Activated naive CD8-positive, alpha-beta T cell treated with anti-CD3 and anti-CD28 coated beads for 36 hours (primary cell): Measurements from ENCODE around the gene TRIM25. TPM values are rescaled to one million over a fixed set of nuclear protein-coding genes. Genes with fewer than 3 reads are reported as not detected.

Experiments
- DNase-seq: peaks from one replicate; pipeline ENCODE4 v3.0.0; 2021
- H3K27ac Mint-ChIP-seq: one replicate; pipeline ENCODE4 v1.8.0; 2022; ENCODE audit warnings: mild to moderate bottlenecking, moderate library complexity, mixed read lengths
- H3K27me3 Mint-ChIP-seq: one replicate; pipeline ENCODE4 v1.8.0; 2022; ENCODE audit warnings: mild to moderate bottlenecking, mixed read lengths
- H3K36me3 Mint-ChIP-seq: one replicate; pipeline ENCODE4 v1.8.0; 2021; ENCODE audit warnings: mild to moderate bottlenecking, mixed read lengths
- H3K4me1 Mint-ChIP-seq: one replicate; pipeline ENCODE4 v1.8.0; 2021; ENCODE audit warnings: mixed read lengths
- H3K4me3 Mint-ChIP-seq: one replicate; pipeline ENCODE4 v1.8.0; 2022; ENCODE audit warnings: mild to moderate bottlenecking, moderate library complexity, mixed read lengths
- H3K9me3 Mint-ChIP-seq: one replicate; pipeline ENCODE4 v1.8.0; 2022; ENCODE audit warnings: mixed read lengths
- total RNA-seq, 2 experiments: library from RNA; stranded (reverse); gene quantifications; one replicate each; pipeline ENCODE4 v1.2.3, GENCODE V29; 2021

Gene TRIM25
- total RNA-seq, 2 experiments from 2014 or later: 109 to 115 TPM

DNA sequence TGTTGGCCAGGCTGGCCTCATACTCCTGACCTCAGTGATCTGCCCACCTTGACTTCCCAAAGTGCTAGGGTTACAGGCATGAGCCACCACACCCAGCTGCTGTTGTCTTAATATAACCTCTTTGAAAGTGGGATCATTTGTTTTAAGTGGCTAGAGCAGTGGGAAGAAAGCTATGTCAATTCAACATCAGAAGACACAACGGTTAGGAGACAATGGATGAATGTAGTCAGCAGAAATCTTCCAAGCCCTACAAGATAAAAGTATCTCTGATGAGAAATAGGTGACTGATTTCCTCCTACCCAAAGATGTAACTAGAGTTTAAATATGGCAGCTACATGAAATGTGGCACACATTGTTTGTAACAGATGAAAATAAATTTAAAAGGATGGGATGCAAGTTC is 20.0 kb upstream of the TRIM25 start:
- H3K27me3 Mint-ChIP-seq: no peaks in the 10 kb centered on the region
- no peak for DNase-seq
- H3K27ac Mint-ChIP-seq: no peak overlapping the region
- peaks cover 9% of the 10 kb centered on the region for H3K9me3 Mint-ChIP-seq
- H3K4me3 Mint-ChIP-seq: no peak overlapping the region
- H3K36me3 Mint-ChIP-seq: peaks cover 39% of the 10 kb centered on the region
- peaks cover 8% of the 10 kb centered on the region for H3K4me1 Mint-ChIP-seq

DNA sequence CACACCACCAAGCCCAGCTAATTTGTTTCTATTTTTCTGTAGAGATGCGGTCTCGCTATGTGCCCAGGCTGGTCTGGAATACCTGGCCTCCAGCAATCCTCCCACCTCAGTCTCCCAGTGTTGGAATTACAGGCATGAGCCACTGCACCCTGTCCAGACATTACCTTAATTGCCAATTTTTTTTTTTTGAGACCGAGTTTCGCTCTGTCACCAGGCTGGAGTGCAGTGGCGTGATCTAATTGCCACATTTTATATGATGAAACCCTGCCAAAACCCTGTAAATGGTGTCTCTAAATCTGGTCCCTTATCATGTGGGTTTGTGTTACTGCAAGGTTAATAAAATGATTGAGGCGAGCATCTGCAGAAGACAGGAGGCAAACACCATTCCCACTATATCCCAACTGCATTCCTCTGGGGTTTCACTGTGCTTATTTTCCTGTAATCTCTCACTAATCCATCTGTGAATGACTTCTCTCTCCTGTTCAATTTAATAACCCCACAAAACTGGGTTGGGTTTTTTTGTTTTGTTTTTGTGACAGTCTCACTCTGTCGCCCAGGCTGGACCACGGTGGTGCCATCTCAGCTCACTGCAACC is 19.4 kb upstream of the TRIM25 start:
- H3K27ac Mint-ChIP-seq: no peak overlapping the region
- H3K4me3 Mint-ChIP-seq: no peak overlapping the region
- peaks cover 33% of the 10 kb centered on the region for H3K36me3 Mint-ChIP-seq
- DNase-seq: no peak
- peaks cover 7% of the 10 kb centered on the region for H3K4me1 Mint-ChIP-seq
- H3K27me3 Mint-ChIP-seq: no peaks in the 10 kb centered on the region
- peaks cover 9% of the 10 kb centered on the region for H3K9me3 Mint-ChIP-seq

DNA sequence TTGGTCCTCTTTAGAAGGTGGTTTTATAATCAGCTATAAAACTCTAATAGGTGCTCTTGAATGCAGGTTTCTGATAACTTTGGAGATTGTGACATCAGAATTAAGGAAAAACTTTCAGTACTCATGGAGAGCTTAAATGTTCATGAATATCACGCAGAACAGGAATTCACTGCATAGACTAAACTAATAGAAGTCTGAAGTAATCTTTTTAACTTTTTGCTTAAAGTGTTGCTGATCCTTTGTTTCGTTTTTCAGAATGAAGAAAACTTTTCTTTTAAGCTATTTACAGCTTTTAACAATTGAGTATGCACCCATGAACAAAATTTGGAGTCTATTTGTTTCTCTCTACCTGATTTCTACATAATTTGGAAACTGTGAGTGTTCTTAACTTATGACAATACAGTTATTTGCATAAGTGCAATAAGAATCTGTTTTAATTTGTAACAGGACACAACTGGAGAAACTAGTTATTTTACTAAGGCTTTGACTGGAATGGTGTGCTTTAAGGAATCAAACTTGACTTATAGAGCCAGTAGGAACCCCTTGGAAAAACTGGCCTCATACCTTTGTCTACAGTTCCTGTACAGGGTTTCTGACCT is 17.0 kb upstream of the TRIM25 start:
- no peak for DNase-seq
- no peak overlapping the region for H3K4me3 Mint-ChIP-seq
- no peaks in the 10 kb centered on the region for H3K27me3 Mint-ChIP-seq
- H3K27ac Mint-ChIP-seq: no peak overlapping the region
- no peaks in the 10 kb centered on the region for H3K4me1 Mint-ChIP-seq
- H3K36me3 Mint-ChIP-seq: peaks cover 21% of the 10 kb centered on the region
- peaks cover 9% of the 10 kb centered on the region for H3K9me3 Mint-ChIP-seq

DNA sequence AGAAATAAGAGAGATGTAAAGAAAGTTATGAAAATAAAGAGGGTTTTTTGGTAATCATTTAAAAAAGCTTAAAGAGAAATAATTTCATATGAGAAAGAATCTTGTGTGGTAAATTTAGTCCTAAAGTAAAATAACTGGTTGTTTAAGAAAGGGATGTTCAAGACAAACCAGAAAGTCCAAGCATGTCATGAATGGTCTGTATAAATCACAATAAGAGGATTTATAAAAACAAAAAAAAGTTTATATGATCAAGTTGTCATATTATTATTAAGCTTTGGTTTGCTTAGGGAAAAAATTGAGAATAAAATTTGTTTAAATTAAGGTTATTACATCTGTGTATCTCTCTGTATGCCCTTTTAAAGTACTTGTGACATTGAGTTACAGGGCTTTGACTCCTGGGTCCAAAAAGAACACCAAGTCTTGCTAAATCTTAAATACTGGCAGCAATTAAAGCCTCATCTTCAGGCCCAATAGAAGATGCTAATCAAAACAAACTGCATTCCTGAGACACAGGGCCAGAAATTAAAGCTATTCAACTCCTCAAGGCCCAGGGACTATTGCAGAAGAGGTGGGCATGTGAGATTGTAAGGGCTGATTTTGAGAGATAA is 15.6 kb upstream of the TRIM25 start:
- H3K9me3 Mint-ChIP-seq: peaks cover 9% of the 10 kb centered on the region
- no peak for DNase-seq
- H3K27me3 Mint-ChIP-seq: no peaks in the 10 kb centered on the region
- H3K36me3 Mint-ChIP-seq: peaks cover 20% of the 10 kb centered on the region
- no peaks in the 10 kb centered on the region for H3K4me1 Mint-ChIP-seq
- no peak overlapping the region for H3K4me3 Mint-ChIP-seq
- no peak overlapping the region for H3K27ac Mint-ChIP-seq

DNA sequence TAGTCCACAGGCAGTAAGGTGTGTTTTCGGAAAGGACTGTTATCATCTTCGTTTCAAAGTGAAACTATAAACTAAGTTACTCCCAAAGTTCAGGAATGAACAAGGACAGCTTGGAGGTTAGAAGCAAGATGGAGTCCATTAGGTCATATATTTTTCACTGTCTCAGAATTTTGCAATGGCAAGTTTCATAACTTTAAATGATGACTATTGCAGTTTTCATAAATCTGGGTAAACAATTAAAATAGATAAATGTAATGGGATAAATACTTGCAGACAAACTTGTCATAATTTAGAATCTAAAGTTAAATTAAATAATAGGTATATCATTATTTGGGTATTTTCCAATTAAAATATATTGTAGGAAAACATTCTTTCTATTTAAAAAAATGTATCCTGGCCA is 14.7 kb upstream of the TRIM25 start:
- H3K27ac Mint-ChIP-seq: no peak overlapping the region
- H3K27me3 Mint-ChIP-seq: no peaks in the 10 kb centered on the region
- peaks cover 9% of the 10 kb centered on the region for H3K9me3 Mint-ChIP-seq
- no peak overlapping the region for H3K4me3 Mint-ChIP-seq
- no peak for DNase-seq
- peaks cover 13% of the 10 kb centered on the region for H3K36me3 Mint-ChIP-seq
- no peaks in the 10 kb centered on the region for H3K4me1 Mint-ChIP-seq

DNA sequence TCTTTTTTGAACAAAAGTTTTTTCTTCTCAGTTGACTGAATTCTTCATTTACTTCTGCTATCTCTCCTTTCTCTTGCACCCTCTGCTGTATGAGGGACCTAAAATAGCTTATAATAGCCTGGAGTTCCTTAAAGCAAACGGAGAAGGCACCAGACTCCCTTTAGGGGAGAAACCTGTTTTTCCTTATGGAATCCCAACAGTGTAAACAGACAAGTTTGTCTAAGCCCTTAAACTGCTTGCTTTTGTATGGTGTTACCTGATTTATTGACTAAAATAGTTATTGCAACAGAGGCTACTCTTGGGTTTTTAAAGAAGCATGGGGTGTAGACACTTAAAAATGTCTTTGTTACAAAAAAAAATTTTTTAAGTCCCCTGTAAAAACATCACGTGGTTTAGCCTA is 12.9 kb upstream of the TRIM25 start:
- H3K27ac Mint-ChIP-seq: no peak overlapping the region
- H3K9me3 Mint-ChIP-seq: peaks cover 9% of the 10 kb centered on the region
- no peaks in the 10 kb centered on the region for H3K4me1 Mint-ChIP-seq
- no peak for DNase-seq
- H3K27me3 Mint-ChIP-seq: no peaks in the 10 kb centered on the region
- H3K4me3 Mint-ChIP-seq: no peak overlapping the region
- H3K36me3 Mint-ChIP-seq: peaks cover 6% of the 10 kb centered on the region

DNA sequence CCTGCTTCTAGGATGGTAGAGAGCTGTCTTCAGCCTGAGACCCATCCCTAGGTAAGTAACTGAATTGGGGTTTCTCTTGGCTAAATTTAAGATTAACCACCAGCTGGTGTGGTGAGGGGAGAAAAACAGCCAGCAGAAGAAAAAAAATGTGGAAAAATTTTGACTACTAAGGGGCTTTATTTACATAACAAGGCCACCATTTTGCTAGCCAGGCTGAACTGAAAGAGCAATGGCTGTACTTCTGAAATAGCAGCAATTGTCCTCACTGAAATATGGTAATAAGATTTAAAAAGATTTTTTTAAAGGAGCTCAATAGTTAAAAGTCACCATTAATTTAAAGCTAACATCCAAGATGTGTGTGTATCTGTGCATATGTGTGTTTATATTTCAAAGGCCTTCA is 12.4 kb upstream of the TRIM25 start:
- no peak for DNase-seq
- Mint-ChIP-seq H3K36me3 (peaks cover 4% of the 10 kb centered on the region), H3K27ac (no peak overlapping the region), H3K27me3 (no peaks in the 10 kb centered on the region), H3K9me3 (peaks cover 7% of the 10 kb centered on the region), H3K4me3 (no peak overlapping the region), H3K4me1 (no peaks in the 10 kb centered on the region)

DNA sequence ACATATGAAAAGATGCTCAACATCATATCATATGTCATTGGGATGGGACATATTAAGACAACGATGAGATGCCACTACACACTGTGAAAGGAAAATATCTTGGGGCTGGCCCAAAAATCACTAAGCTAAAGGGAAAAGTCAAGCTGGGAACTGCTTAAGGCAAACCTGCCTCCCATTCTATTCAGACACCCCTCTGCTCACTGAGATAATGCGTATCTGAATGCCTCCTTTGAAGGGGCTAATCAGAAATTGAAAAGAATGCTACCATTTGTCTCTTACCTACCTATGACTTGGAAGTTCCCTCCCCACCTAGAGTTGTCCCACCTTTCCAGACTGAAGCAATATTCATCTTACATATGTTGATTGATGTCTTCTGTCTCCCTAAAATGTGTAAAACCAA is 11.2 kb upstream of the TRIM25 start:
- Mint-ChIP-seq H3K27me3 (no peaks in the 10 kb centered on the region), H3K27ac (no peak overlapping the region), H3K36me3 (peaks cover under 1% of the 10 kb centered on the region), H3K9me3 (peaks cover 5% of the 10 kb centered on the region), H3K4me3 (no peak overlapping the region), H3K4me1 (no peaks in the 10 kb centered on the region)
- DNase-seq: no peak

DNA sequence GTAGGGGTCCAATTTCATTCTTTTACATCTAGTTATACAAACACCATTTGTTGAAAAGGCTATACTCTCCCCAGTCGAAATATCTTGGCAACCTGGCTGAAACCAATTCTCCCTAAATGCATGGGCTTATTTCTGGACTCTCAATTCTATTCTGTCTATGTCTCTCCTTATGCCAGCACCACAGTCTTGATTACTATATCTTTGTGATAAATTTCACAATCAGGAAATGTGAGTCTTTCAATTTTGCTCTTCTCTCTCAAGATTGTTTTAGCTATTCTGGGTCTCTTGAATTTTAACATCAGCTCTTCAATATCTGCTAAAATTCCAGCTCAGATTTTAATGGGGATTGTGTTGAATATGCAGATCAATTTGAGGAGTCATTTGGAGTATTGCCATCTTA is 5.9 kb upstream of the TRIM25 start:
- Mint-ChIP-seq H3K4me1 (peaks cover 27% of the 10 kb centered on the region), H3K9me3 (peaks cover 16% of the 10 kb centered on the region), H3K4me3 (no peak overlapping the region), H3K27me3 (no peaks in the 10 kb centered on the region), H3K27ac (peak overlapping the region; percentile 62), H3K36me3 (peaks cover 10% of the 10 kb centered on the region)
- no peak for DNase-seq

DNA sequence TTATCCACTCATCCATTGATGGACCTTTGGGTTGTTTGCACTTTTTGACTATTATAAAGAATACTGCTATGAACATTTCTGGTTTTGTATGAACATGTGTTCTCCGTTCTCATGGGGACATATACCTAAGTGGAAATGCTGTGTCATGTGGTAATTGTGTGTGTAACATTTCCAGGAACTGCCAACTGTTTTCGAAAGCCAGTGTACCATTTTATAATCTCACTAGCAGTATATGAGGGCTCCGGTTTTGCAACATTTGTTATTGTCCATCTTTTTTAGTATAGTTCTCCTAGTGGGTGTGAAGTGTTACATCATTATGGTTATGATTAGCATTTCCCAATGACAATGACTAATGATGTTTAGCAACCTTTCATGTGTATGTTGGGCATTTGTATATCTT is 5.1 kb upstream of the TRIM25 start:
- peaks cover 16% of the 10 kb centered on the region for H3K9me3 Mint-ChIP-seq
- peaks cover 10% of the 10 kb centered on the region for H3K36me3 Mint-ChIP-seq
- no peaks in the 10 kb centered on the region for H3K27me3 Mint-ChIP-seq
- DNase-seq: no peak
- peak overlapping the region; percentile 62 for H3K27ac Mint-ChIP-seq
- H3K4me3 Mint-ChIP-seq: no peak overlapping the region
- peaks cover 27% of the 10 kb centered on the region for H3K4me1 Mint-ChIP-seq

DNA sequence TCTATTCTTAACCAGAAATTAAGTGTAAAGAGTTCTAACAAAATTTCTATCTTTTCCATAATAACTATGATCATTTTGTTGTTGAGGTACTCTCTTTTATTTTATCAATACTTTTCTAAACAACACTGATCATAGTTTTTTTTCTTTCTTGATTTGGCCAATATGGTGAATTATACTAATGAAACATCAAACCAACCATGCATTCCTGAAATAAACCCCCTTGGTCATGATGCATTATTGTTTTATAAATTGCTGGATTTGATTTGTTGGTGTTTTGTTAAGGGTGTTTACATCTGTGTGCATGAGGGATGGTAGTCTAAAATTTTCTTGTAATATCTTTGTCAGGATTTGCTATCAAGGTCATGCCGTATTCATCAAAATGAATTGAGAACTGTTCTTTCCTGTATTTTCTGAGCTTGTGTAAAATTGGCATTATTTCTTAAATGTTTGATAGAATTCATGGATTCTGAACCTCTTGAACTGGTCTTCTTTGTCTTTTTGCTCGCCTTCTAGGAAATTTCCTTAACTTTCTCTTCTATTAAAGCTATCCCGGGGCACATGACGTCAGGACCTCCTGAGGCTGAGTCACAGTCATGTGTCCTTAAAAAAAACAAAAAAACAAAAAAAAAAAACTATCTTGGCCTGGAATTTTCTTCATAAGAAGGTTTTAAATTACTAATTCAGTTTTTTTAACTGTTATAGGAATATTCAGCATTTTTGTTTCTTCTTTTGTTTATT is 3.9 kb upstream of the TRIM25 start:
- Mint-ChIP-seq H3K36me3 (peaks cover 16% of the 10 kb centered on the region), H3K27ac (no peak overlapping the region), H3K9me3 (peaks cover 16% of the 10 kb centered on the region), H3K4me3 (no peak overlapping the region), H3K4me1 (peaks cover 27% of the 10 kb centered on the region), H3K27me3 (no peaks in the 10 kb centered on the region)
- no peak for DNase-seq

DNA sequence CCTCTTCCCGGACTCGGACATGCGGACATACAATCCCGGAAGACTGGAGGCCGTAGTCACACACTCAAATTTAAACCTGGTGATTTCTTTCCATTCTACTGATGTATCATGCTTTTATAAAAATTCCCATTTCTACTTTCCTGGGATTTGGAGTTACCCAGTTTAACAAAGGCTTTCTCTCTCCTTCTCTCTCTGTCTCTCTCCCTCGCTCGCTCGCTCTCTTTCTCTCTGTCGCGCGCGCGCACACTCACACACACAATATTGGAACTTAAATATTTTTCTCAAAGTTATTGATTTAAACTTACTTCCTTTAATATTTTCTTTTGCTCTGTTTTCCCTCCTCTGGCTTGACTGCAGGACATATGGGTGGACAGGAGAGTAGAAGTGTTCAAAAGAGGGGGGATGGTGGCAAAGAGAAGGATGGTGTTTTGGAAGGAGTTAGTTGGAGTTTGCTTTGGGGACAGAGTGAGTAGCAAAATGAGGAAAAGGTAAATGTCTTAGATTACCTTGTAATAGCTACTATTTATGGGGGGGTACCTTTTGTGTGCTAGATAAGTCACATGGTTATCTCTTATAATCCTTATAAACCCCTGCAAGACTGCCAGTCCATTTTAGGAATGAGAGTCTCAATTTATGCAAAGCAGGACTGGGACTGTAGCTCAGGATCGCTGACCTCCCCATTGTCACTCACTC is 878 bp upstream of the TRIM25 start:
- peaks cover 14% of the 10 kb centered on the region for H3K9me3 Mint-ChIP-seq
- peak overlapping the region; percentile 81 for H3K4me3 Mint-ChIP-seq
- no peaks in the 10 kb centered on the region for H3K27me3 Mint-ChIP-seq
- H3K4me1 Mint-ChIP-seq: peaks cover 48% of the 10 kb centered on the region
- DNase-seq: no peak
- peaks cover 42% of the 10 kb centered on the region for H3K36me3 Mint-ChIP-seq
- H3K27ac Mint-ChIP-seq: peak overlapping the region; percentile 84

DNA sequence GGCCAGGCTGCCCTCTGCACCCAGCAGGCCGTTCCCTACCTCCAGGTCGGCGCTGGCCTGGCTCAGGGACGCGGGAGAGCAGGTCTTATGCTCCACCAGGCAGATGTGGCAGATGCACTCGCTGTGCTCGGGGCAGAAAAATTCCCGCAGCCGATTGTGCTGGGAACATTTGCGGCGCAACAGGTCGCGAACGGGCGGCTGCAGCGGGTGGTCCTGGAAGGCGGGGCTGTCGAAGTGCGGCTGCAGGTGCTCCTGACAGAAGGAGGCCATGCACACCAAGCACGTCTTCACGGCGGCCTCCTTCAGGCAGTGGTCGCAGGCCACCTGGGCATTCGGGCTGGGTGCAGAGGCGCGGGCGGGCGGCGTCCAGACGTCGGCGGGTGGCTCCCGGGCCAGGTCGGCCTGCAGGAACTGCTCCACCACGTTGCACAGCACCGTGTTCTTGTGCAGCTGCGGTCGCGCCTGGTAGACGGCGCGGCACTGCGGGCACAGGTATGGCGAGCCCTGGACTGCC is 439 bp downstream of the TRIM25 start:
- Mint-ChIP-seq H3K4me1 (peaks cover 50% of the 10 kb centered on the region), H3K9me3 (peaks cover 5% of the 10 kb centered on the region), H3K36me3 (peaks cover 48% of the 10 kb centered on the region), H3K27ac (peak overlapping the region; percentile 95), H3K27me3 (no peaks in the 10 kb centered on the region), H3K4me3 (peak overlapping the region; percentile 81)
- DNase-seq: no peak

DNA sequence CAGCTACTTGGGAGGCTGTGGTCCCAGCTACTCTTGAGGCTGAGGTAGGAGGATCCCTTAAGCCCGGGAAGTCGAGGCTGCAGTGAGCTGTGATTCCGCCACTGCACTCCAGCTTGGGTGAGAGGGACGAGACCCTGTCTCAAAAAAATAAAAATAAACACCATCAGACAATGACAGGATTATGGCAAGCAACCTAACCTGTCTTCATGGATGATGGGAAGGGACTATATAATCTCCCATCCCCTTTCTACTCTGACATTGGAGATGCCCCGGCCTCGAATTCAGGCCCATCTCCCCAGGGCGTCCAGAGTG is 893 bp downstream of the TRIM25 start:
- Mint-ChIP-seq H3K27ac (peak overlapping the region; percentile 95), H3K9me3 (peaks cover 5% of the 10 kb centered on the region), H3K4me1 (peaks cover 54% of the 10 kb centered on the region), H3K27me3 (no peaks in the 10 kb centered on the region), H3K4me3 (peak overlapping the region; percentile 81), H3K36me3 (peaks cover 50% of the 10 kb centered on the region)
- DNase-seq: no peak
